LNCaP clone FGC (cell line): ENCODE measurements around the gene TTC33.
"Not testable (repeated sequence)": the region's sequence is repeated elsewhere in the genome, so short reads cannot be mapped to it uniquely, and the experiment has no call there.

ENCODE experiments used
- DNase-seq: peaks from one replicate; pipeline ENCODE4 v3.0.0-alpha.2; 2011; ENCODE audit warnings: low read depth
- H3K4me3 ChIP-seq: 2 replicates; pipeline ENCODE4 v1.5.1; 2011; ENCODE audit warnings: mild to moderate bottlenecking, low read depth, low read length, control low read depth
- TF ChIP-seq, protein P1 (sequence below): IDR thresholded peaks from 2 replicates; pipeline ENCODE4 v1.5.1; 2012; ENCODE audit warnings: mild to moderate bottlenecking; ENCODE audit not compliant: control insufficient read depth, insufficient read depth; ENCODE audit errors: extremely low read depth

The TTC33 gene

DNA sequence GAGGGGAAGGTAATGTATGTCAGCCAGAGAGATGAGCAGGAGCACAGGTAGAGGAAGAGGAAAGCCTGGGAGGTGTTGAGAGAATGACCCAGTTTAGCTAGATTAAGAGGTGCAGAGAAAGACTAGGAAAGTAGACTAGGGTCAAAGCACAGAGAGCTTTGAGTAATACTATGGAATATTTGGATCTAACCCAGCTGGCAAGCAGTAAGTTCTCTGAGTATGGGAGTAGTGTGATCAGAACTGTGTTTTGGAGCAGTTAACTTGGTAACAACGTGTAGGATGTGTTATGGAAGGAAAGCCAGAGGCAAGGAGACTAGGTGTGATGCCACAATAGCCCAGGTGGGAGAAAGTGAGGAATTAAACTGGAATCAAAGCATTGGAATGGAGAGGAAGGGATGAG, 160.9 kb downstream of the TTC33 start:
- DNase-seq, result no peak
- TF ChIP-seq, protein P1, sequence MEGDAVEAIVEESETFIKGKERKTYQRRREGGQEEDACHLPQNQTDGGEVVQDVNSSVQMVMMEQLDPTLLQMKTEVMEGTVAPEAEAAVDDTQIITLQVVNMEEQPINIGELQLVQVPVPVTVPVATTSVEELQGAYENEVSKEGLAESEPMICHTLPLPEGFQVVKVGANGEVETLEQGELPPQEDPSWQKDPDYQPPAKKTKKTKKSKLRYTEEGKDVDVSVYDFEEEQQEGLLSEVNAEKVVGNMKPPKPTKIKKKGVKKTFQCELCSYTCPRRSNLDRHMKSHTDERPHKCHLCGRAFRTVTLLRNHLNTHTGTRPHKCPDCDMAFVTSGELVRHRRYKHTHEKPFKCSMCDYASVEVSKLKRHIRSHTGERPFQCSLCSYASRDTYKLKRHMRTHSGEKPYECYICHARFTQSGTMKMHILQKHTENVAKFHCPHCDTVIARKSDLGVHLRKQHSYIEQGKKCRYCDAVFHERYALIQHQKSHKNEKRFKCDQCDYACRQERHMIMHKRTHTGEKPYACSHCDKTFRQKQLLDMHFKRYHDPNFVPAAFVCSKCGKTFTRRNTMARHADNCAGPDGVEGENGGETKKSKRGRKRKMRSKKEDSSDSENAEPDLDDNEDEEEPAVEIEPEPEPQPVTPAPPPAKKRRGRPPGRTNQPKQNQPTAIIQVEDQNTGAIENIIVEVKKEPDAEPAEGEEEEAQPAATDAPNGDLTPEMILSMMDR, result no peak
- no peak overlapping the region for H3K4me3 ChIP-seq

DNA sequence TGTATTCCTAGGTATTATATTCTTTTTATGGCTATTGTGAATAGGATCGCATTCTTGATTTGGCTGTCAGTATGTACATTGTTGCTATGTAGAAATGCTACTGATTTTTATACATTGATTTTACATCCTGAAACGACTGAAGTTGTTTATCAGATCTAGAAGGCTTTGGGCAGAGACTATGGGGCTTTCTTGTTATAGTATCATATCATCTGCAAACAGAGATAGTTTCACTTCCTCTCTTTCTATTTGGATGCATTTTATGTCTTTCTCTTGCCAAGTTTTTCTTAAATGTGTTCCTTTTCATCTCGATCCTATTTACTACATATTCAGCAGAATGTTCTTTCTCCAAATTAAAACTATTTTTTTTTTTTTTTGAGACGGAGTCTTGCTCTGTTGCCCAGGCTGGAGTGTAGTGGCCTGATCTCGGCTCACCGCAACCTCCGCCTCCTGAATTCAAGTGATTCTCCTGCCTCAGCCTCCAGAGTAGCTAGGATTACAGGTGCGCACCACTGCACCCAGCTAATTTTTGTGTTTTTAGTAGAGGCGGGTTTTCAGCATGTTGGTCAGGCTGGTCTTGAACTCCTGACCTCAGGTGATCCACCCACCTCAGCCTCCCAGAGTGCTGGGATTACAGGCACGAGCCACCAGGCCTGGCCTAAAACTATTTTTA, 163.9 kb downstream of the TTC33 start:
- not testable (repeated sequence) for H3K4me3 ChIP-seq, DNase-seq

DNA sequence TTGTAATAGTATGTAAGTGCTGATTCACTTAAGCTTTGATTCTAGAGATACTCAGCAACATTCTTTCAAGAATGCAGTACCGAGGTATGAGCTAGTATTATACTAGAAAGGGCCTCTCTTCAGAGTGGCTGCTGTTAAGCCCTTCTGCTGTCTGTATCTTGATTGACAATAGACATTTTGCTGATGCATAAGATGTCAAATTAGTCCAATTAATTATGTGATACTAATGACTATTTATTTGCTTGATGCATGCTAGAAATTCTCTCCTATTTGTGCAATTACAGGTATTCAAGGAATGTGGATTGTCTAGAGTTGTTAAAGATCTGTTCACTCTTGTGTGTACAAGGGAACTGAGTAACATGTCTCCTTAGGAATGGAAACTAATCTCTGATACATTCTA, 168.4 kb downstream of the TTC33 start:
- no peak for DNase-seq
- no peak overlapping the region for H3K4me3 ChIP-seq
- TF ChIP-seq, protein P1, result no peak

DNA sequence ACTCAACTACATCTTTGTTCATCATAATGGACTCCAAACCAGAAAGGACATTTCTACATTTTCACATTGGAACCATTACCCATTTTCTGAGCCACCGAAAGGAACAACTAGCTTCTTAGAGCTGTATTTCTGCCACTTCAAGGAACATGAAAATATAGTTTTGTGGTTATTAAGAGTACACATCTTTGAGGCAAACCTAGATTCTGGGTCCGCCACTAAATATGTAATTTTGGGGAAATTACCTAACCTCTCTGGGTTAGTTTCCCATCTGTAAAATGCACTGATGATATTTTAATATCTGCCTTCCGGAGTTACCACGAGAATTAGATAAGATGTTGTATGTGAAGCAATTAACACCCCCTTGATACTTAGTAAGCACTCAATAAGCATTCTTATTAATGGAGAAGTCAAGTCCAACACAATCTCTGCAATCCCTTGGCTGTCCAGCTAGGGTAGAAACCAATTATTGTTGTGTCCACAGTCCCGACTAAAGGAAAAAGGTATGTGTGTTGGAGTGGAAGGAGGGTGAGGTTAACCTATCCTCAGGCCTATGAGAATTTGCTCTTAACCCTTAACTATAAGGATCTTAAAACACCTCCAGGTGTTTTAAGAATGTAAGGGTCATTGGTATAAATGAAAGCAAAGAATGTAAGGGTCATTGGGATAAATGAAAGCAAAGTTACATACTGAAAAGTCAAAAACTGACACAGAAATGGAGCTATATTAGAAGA, 170.1 kb downstream of the TTC33 start:
- TF ChIP-seq, protein P1, result no peak
- no peak for DNase-seq
- H3K4me3 ChIP-seq, result no peak overlapping the region

DNA sequence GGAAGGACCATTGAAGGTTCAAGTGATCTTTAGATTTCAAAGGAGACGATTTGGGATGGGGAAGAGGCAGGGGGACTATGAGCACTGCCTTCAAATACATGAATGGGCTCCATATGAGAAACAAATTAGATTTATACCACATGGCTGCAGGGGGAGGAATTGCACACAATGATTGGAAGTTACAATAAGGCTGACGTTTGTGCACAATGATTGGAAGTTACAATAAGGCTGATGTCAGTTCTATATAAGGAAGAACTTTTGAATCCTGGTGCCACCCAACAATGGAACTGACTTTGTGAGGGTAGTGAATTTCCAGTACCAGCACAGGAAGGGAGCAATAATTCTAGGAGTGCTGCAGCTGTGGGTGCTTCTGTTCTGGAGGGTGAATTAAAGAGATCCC, 171.7 kb downstream of the TTC33 start:
- TF ChIP-seq, protein P1, result no peak
- no peak overlapping the region for H3K4me3 ChIP-seq
- no peak for DNase-seq

DNA sequence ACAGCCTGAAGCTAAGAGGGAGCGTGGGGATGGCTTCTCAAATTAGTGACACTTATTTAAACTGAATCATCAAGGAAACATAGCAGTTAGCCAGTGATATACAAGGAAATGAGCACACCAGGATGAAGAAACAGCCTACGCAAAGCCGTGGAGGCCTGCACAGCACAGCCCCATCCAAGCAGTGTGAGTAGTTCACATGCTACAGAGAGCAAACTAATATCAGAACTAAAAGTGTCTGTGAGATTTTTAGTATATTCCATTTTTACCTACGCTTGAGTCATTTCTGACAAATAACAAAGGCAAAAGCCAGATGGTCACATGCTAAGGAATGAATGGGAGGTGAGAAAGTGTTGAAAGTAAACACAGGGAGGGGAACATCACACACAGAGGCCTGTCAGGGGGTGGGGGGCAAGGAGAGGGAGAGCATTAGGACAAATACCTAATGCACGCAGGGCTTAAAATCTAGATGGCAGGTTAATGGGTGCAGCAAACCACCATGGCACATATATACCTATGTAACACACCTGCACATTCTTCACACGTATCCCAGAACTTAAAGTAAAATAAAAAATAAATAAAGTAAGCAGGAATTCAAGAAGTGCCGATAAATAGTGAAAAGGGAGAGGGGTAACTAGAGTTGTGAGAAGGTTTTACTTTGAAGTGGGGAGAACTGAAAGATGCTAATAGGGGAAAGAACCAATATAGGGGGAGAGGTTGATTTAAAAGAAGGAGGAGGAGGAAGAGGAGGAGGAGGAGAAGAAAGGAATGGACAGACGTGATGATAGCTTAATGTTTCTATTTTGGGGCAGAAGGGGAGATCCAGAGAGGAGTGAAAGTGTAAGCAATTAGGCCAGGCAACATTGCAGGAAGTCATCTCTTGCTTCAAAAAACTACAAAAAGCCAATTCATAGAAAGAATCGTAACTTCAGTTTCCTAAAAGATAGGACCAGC, 177.0 kb downstream of the TTC33 start:
- no peak overlapping the region for H3K4me3 ChIP-seq
- no peak for DNase-seq
- TF ChIP-seq, protein P1, result no peak

DNA sequence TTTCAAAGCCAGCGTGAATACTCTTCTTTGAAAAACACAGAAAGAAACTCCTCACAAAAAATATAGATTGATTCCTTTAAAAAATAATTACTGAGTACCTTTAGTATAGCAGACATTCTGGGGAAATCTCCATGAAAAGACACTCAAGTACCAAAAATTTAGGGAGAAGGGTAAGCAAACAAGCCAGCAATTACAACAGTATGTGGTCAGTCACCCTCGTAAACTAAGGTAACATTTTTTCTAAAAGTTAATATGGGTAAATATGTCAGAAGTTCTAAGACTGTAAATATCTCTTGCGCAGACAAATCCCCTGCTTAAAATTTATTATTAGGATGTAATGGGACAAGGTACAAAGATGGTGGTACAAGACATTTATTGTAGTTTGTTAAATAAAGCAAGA, 178.0 kb downstream of the TTC33 start:
- DNase-seq, result no peak
- H3K4me3 ChIP-seq, result no peak overlapping the region
- TF ChIP-seq, protein P1, result no peak
